K562 (cell line): Measurements from ENCODE around the gene MSANTD1.

Source experiments
- HEY1 ChIP-seq: fragments of 250-450 bp; sonication (Bioruptor Pico); IDR thresholded peaks from 2 replicates; pipeline ENCODE4 v1.5.0; 2020; ENCODE audit warnings: mild to moderate bottlenecking, moderate library complexity, borderline replicate concordance
- MAFK ChIP-seq: IDR thresholded peaks from 2 replicates; pipeline ENCODE4 v1.6.1; 2011; ENCODE audit warnings: low read length, improper control_type of control experiment
- PURB ChIP-seq: sonication (generic); formaldehyde crosslinking; IDR thresholded peaks from 2 replicates; pipeline ENCODE4 v1.9.0; 2021; ENCODE audit warnings: low read depth, mild to moderate bottlenecking, missing genetic modification reagents
- SMAD1 ChIP-seq: fragments of 150-350 bp; IDR thresholded peaks from 2 replicates; pipeline ENCODE4 v1.6.1; 2014; ENCODE audit warnings: low read length, low read depth; ENCODE audit not compliant: partially characterized antibody
- SMC3 ChIP-seq: conservative IDR thresholded peaks from 2 replicates; pipeline ENCODE4 v1.6.1; 2011; ENCODE audit warnings: low read depth, low read length, improper control_type of control experiment; ENCODE audit not compliant: insufficient read depth
- ZNF695 ChIP-seq: fragments of 450-650 bp; formaldehyde crosslinking; IDR thresholded peaks from 2 replicates; pipeline ENCODE4 v1.4.0; 2020; ENCODE audit warnings: mild to moderate bottlenecking, moderate library complexity
- TF ChIP-seq, protein P1 (sequence below), 3 experiments: IDR thresholded peaks in 2 of 3; conservative IDR thresholded peaks in 1 of 3; 2 replicates each; pipeline ENCODE4 v1.5.1; 2011 to 2012; ENCODE audit warnings: low read length in 3 of 3, mild to moderate bottlenecking in 3 of 3, control low read depth in 2 of 3, improper control_type of control experiment in 1 of 3, inconsistent platforms in 1 of 3, low read depth in 1 of 3, mixed read lengths in 1 of 3, moderate library complexity in 1 of 3; ENCODE audit not compliant: insufficient read depth in 2 of 3
- TF ChIP-seq, protein P2 (sequence below): fragments of 450-650 bp; IDR thresholded peaks from 2 replicates; pipeline ENCODE4 v1.6.1; 2017; ENCODE audit warnings: mild to moderate bottlenecking, moderate library complexity

DNA sequence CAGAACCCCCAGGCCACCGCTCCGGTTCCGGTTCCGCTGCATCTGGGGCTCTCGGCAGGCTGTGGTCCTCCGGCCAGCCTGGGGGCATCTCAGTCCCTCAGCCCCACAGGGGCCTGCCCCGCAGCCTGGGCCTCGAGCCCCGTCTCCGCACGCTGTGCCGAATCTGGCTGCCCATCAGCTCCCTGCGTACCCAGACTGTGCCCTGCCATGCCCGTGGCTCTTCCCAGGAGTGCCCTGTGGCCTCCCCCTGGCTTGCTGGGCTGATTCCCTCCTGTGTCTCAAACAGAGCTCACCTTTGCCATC lies 830 bp upstream of the MSANTD1 start:
- no peak for TF ChIP-seq SMC3
- TF ChIP-seq, protein P1, sequence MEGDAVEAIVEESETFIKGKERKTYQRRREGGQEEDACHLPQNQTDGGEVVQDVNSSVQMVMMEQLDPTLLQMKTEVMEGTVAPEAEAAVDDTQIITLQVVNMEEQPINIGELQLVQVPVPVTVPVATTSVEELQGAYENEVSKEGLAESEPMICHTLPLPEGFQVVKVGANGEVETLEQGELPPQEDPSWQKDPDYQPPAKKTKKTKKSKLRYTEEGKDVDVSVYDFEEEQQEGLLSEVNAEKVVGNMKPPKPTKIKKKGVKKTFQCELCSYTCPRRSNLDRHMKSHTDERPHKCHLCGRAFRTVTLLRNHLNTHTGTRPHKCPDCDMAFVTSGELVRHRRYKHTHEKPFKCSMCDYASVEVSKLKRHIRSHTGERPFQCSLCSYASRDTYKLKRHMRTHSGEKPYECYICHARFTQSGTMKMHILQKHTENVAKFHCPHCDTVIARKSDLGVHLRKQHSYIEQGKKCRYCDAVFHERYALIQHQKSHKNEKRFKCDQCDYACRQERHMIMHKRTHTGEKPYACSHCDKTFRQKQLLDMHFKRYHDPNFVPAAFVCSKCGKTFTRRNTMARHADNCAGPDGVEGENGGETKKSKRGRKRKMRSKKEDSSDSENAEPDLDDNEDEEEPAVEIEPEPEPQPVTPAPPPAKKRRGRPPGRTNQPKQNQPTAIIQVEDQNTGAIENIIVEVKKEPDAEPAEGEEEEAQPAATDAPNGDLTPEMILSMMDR (IDR thresholded peaks at IDR 0.05 in 2 of 3, conservative IDR thresholded peaks at IDR 0.05 in 1 of 3; ENCODE audit: insufficient read depth in 2 of 3, low read depth in 1 of 3, low read length in 3 of 3), result no peak
- no peak for TF ChIP-seq SMAD1
- no peak for TF ChIP-seq HEY1 (CRISPR knock-in tag)
- no peak for TF ChIP-seq MAFK
- no peak for TF ChIP-seq ZNF695 (CRISPR knock-in tag)
- TF ChIP-seq PURB (CRISPR knock-in tag), result no peak
- TF ChIP-seq, protein P2, sequence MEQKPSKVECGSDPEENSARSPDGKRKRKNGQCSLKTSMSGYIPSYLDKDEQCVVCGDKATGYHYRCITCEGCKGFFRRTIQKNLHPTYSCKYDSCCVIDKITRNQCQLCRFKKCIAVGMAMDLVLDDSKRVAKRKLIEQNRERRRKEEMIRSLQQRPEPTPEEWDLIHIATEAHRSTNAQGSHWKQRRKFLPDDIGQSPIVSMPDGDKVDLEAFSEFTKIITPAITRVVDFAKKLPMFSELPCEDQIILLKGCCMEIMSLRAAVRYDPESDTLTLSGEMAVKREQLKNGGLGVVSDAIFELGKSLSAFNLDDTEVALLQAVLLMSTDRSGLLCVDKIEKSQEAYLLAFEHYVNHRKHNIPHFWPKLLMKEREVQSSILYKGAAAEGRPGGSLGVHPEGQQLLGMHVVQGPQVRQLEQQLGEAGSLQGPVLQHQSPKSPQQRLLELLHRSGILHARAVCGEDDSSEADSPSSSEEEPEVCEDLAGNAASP, result no peak
